ENCODE measurements around the gene PLCXD1.
"Not testable (repeated sequence)": the region's sequence is repeated elsewhere in the genome, so short reads cannot be mapped to it uniquely, and the experiment has no call there.

The PLCXD1 gene

DNA sequence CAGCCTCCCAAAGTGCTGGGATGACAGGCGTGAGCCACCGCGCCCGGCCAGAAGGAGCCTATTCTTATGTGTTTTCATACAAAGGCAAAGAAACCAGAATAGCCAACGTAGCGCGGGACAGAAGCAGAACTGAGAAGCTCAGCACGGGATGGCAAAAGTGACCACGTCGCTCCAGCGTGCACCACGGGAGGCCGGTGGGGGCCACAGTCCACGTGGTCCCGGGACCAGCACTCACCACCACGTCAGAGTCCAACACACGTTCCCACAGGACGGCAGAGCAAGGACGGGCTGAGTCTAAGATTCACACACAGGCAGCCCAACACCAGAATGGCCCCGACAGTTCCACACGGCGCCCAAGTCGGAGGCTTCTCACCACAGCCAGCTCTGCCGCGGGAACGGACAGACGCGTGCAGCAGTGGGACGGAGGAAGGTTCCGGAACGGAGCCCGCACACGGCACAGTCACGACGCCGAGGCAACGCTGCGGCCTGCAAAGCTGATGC is 56.2 kb downstream of the PLCXD1 start:
- no peak for DNase-seq

- no peak for DNase-seq
Observed at GRCh38 chrX:338281-338835, 57.2 kb downstream of the PLCXD1 start.

- no peak for DNase-seq
Observed at GRCh38 chrX:338836-339400, 57.7 kb downstream of the PLCXD1 start.

- no peak for DNase-seq
Observed at GRCh38 chrX:340121-340520, 58.9 kb downstream of the PLCXD1 start.

GRCh38 chrX:340641-341423 is 59.7 kb downstream of the PLCXD1 start:
- DNase-seq = no peak

GRCh38 chrX:341541-342101 is 60.4 kb downstream of the PLCXD1 start:
- DNase-seq = no peak

DNA sequence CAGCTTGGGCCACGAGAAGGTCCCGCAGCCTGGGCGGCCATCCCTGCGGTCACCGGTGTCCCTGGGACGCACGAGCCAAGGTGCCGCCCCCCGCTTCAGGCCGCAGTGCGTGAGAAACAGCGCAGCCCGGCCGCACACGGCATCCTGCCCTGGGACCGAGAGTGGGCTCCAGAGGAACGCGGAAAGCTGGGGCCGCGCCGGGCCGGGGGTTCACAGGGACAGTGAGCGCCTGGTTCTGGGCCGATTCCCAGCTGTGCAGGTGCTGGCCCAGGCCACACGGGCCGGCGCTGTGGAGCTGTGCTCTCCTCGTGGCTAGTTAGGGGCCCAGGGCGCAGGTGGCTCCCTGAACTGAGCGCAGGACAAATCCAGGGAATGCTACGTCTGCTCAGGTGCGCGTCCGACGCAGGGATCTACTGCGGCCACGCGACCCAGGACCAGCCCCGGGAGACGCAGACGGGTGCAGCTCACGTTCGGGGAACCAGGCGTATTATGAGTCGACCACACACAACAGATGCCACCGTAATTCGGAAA is 63.3 kb downstream of the PLCXD1 start:
- DNase-seq = no peak

DNA sequence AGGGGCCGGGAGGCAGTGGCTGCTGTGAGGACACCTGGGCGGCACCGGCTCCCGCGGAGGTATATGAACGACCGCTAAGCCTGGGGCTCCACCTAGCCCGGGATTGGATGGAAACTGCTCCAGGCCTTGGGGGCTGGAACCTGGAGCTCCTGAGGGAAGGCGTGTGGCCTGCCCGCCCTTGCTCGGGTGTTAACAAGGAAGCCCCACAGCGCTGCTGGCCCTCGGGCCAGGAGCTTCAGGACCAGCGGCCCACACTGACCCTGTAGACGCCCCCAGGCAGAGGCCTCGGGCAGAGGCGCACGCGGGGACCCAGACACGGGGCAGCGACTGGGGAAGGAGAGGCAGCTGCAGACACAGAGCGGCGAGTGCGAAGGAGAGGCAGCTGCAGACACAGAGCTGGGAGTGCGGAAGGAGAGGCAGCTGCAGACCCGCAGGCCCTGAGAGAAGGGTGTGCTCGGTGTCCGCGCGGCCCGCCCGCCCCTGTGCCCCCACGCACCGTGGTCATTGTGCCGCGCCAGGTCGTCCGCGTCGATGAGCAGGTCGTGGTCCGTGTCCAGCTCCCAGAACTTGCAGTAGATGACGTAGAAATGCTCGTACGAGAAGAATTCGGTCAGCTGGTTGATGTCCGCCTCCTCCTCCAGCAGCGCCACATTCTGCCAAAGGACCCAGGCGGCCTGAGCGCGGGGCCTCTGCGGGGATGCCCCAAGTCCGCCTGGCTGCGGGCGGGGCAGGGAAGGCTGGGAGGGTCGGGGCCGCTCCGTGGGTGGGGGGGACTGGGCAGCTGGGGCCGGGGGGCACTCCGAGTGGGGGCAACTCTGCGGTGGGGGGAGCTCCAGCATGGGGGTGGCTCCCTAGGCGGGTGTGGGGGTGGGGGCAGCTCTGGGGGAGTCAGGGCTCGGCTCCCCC is 64.1 kb downstream of the PLCXD1 start:
- DNase-seq = no peak

GRCh38 chrX:346034-346813 is 65.0 kb downstream of the PLCXD1 start:
- DNase-seq = no peak

GRCh38 chrX:347351-348117 is 66.4 kb downstream of the PLCXD1 start:
- no peak for DNase-seq

- DNase-seq = no peak
Observed at GRCh38 chrX:348461-349117, 67.4 kb downstream of the PLCXD1 start.

DNA sequence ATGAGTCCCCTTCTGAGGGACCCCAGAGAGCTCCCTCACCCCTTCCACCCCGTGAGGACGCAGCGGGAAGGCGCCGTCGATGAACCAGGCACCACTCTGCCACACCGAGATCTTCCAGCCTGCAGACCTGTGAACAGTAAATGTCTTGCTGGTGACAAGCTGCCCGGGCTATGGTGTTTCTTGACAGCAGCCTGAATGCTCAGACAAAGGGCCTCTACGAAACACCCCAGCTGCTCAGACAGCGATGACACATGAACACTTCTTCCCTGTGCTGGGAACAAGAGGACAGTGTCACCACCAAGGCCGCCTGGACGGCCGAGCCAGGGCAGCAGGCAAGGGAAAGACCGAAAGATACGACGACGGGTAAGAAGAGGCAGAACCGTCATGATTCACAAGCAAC is 68.0 kb downstream of the PLCXD1 start:
- DNase-seq = no peak

DNA sequence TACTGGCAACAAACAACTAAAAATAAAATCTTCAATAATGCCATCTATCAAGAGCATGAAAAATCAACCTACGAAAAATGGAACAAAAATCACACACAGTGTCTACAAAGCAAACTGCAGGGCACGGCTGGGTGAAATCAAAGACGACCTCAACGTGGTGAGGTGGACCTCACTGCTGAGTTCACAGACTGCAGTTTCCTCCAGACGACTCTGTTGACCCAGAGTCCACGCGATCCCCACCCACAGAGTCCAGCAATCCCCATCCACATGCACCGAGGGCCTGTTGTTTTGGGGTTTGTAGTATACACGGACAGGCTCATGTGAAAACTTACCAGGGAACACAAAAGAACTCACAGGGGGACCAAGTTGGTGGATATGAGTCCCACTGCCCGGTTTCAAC is 68.5 kb downstream of the PLCXD1 start:
- no peak for DNase-seq

DNA sequence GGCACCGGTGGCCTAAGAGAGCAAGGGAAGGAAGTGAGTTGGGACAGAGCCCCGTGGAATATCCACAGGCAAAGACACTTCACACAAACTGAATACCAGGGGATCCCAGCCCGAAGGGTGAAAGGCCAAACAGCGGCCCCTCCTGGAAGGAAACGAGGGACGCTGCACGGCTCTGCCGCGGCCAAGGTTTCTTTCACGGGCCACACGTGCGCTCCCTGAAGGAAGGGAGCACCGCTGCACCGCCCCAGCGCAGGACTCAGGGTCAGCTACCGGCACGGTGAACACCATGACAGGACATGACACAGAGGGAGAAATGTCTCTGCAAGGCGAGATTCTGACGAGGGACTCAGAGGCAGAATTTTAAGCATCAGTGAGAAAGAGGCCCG is 69.0 kb downstream of the PLCXD1 start:
- DNase-seq = no peak

DNA sequence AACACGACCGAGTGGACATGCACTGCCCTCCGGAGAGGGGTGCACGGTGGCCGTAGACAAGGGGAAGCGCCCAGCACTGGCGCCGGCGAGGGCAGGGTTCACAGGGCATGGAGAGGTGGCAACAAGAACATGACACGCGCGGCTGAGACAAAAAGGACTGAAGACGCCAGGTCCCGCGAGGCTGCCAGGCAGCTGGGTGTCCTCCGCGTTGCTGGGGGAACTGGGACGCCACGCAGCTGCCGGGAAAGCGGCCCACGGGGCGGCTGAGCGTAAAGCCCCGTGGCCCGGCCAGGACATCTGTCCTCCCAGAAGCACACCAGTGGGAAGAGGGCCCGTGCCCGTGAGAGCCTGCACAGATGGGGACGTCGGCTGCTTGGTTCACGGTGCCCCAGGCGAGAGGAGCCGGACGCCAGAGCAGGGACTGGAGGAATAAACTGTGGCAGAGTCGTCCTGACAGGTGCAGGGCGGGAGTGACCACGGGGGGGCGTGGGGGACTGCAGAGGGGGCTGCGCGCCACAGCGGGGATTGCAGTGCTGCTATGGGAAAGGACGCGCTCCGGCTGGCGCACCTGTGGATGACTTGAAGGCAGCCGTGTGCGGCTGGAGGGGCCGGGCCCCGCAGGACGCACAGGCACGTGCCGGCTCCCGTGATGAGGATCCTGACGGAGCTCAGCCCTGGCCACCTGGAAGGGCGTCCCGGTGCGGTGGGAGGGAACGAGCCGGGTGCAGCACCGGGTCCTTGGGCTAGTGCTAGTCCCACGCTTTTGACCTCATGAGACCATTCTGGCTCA is 69.5 kb downstream of the PLCXD1 start:
- DNase-seq = no peak

DNA sequence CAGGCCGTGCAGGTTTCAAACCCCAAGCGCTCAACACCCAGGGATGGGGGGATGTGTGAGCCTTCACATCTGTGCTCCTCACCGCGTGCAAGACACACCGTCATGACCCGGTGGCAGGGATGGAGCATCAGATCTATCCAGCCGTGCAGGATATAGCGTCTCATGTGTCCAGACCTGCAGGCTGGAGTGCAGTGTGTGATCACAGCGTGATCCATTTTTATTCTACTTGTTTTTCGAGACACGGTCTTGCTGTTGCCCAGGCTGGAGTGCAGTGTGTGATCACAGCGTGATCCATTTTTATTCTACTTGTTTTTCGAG is 70.1 kb downstream of the PLCXD1 start:
- DNase-seq = not testable (repeated sequence)

DNA sequence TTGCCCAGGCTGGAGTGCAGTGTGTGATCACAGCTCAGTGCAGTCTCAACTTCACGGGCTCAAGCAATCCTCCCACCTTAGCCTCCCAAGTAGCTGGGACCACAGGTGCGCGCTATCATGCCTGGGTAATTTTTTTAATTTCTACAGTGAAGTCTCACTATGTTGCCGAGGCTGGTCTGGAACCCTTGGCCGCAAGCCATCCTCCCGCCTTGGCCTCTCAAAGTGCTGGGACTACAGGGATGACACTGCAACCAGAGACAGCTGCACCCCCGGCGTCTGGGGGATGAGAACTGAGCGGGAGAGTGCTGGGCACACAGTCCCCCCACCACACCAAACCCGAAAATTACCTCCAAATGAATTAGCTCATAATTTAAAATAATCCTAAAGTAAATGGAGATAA is 70.6 kb downstream of the PLCXD1 start:
- no peak for DNase-seq

- DNase-seq = no peak
Observed at GRCh38 chrX:352181-352580, 71.0 kb downstream of the PLCXD1 start.

- DNase-seq = no peak
Observed at GRCh38 chrX:352582-353314, 71.6 kb downstream of the PLCXD1 start.

Data from NCI-H1417 (cell line).